Measurements from ENCODE around the gene MEIOC. TPM values are rescaled to one million over a fixed set of nuclear protein-coding genes. Genes with fewer than 3 reads are reported as not detected.

The MEIOC gene
- polyA plus RNA-seq, 1 donor = 1.9 TPM

DNA sequence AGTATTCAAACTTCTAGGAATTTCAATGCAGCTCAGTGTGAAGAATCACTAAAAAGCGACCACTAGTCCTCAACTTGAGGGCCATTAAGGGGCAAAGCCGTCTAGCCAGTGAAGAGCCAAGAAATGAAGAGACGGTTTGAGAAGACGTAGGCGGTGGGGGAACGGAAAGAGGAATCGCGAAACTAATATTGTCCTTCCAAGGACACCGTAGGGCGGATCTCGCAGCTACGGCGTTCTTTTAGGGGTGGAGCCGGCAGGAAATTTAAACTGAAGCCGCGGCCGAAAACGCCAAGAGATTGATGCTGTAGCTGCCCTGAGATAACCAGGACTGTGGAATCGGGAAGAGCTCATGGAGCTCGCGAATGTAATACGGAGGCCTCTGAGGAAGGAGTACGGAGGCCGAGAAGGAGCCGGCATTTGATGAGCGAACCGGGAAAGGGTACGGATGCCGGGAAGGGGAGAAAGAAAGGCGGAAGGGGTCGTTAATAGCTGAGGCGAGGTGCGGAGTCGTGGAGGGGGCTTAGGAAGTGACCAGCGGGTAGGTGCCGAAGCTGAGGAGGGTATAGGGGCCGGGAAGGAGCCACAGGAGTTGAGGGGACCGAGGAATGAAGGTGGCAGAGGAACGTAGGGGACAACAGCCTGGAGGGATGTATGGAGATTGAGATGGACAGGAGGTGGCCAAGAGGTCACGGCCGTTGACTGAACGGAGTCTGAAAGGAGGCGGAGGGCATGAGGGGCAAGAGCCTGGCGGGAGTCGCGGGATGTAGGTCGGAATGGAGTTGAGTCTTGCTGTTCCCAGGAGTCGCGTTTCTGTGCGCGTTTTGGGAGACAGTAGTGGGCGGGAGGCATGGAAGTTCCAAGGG, 52.4 kb downstream of the MEIOC start, which contains the start of gene DBF4B:
Gene DBF4B (plus strand): TSS at position 265 of the 863 bp plus-strand sequence. CDS start 156 bp downstream, at position 421.
- DNase-seq (ENCODE audit: low read depth) = peak; percentile 95

DNA sequence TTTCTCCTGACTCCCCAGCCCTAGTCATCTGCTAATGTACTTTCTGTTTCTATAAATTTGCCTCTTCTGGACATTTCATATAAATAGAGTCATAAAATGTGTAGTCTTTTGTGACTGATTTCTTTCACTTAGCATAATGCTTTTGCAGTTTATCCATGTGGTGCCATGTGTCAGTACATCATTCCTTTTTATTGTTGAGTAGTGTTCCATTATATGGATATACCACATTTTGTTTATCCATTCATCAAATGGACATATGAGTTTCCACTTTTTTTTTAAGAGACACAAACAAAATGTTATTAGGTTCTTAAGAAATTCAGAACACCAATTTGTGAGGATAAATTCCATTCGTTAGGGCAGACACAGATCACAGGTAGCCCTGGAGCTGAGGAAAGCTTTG, 63.2 kb downstream of the MEIOC start:
- DNase-seq (ENCODE audit: low read depth) = no peak

DNA sequence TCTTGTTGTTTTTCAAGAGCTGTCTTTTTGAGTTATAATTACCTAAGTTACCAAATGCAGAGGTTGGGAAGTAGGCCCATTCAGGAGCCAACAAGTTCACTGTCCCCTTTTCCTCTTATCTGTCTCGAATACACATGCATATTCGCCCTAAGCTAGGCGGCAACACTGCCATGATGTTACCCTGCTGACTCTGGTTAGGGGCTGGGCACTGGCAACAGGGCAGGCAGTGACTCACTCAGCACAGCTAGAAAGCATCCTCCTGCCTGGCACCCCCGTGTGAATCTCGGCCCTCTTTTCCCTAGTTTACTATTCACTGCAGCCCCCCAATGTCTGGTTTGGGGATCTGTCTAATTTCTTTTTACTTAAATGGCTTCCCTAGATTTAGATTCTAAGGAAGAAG, 66.0 kb downstream of the MEIOC start:
- DNase-seq (ENCODE audit: low read depth) = no peak

Other genes with a start within 250 kb of the MEIOC start
- gene GPATCH8, start 153.1 kb upstream of the MEIOC start, polyA plus RNA-seq (ENCODE audit: insufficient read length) = 28.2 TPM
- 14.5 TPM for gene FZD2, start 99.0 kb upstream of the MEIOC start, polyA plus RNA-seq (ENCODE audit: insufficient read length)
- 28.2 TPM for gene CCDC43, start 33.3 kb downstream of the MEIOC start, polyA plus RNA-seq (ENCODE audit: insufficient read length)
- 8.2 TPM for gene DBF4B, start 52.2 kb downstream of the MEIOC start, polyA plus RNA-seq (ENCODE audit: insufficient read length)
- 1.8 TPM for gene ADAM11, start 102.5 kb downstream of the MEIOC start, polyA plus RNA-seq (ENCODE audit: insufficient read length)
- 19.8 TPM for gene GJC1, start 173.8 kb downstream of the MEIOC start, polyA plus RNA-seq (ENCODE audit: insufficient read length)
- 4.2 TPM for gene HIGD1B, start 191.4 kb downstream of the MEIOC start, polyA plus RNA-seq (ENCODE audit: insufficient read length)
- 55.3 TPM for gene EFTUD2, start 243.0 kb downstream of the MEIOC start, polyA plus RNA-seq (ENCODE audit: insufficient read length)

Data from forelimb muscle (tissue), 1 donor.